HUES6 (cell line): ENCODE data around the gene CDKAL1.
"Not testable (repeated sequence)": the region's sequence is repeated elsewhere in the genome, so short reads cannot be mapped to it uniquely, and the experiment has no call there.

Source experiments
- H3K27ac ChIP-seq: 2 replicates; pipeline ENCODE4 v1.7.0; 2013; ENCODE audit warnings: low read depth, mild to moderate bottlenecking, low read length, inconsistent platforms
- H3K27me3 ChIP-seq: 2 replicates; pipeline ENCODE4 v1.6.1; 2013; ENCODE audit warnings: low read length; ENCODE audit not compliant: control insufficient read depth, insufficient read depth
- H3K36me3 ChIP-seq: 2 replicates; pipeline ENCODE4 v1.6.1; 2013; ENCODE audit warnings: low read length; ENCODE audit not compliant: control insufficient read depth, insufficient read depth
- H3K4me1 ChIP-seq: 2 replicates; pipeline ENCODE4 v1.6.1; 2013; ENCODE audit warnings: low read length; ENCODE audit not compliant: control insufficient read depth, insufficient read depth
- H3K4me3 ChIP-seq: 2 replicates; pipeline ENCODE4 v1.5.1; 2013; ENCODE audit warnings: low read depth, low read length
- H3K9ac ChIP-seq: one replicate; pipeline ENCODE4 v1.6.1; 2013; ENCODE audit warnings: mild to moderate bottlenecking, low read length
- H3K9me3 ChIP-seq: 2 replicates; pipeline ENCODE4 v1.6.1; 2013; ENCODE audit warnings: low read depth, low read length; ENCODE audit not compliant: control insufficient read depth, insufficient read depth

Gene CDKAL1

DNA sequence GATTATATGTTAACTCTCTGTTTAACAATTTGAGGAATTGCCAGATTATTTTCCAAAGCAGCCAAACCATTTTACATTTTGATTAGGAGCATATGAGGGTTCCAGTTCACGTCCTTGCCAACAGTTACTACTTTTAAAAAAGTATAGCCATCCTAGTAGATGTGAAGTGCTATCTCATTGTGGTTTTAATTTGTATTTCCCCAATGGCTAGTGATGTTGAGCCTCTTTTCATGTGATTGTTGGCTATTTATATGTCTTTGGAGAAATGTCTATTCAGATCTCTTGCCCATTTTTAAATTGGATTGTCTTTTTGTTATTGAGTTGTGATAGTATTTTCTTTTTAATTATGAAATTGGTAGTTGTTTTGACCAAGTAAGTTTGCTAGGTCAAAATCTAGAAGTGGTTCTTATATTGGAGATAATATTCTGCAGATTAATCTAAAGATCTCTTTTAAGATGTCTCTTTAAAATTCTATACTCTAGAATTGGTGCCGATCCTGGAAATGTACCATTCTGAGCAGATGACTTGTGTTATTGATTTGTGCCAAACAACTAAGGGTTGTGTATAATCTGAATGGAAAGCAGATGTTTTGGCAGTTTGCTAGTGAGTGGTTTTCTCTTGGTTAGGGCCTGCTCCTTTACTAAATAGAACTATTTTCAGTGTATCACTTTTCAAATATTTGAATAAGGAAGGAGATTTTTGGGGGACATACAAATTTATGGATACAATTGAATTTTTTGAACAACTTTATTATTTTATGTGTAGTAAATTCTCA is 99.5 kb downstream of the CDKAL1 start:
- Histone ChIP-seq H3K27ac (no peak overlapping the region), H3K36me3 (no peaks in the 10 kb centered on the region), H3K9ac (no peak overlapping the region), H3K4me3 (no peak overlapping the region), H3K27me3 (no peaks in the 10 kb centered on the region), H3K4me1 (peaks cover 30% of the 10 kb centered on the region), H3K9me3 (no peaks in the 10 kb centered on the region)

DNA sequence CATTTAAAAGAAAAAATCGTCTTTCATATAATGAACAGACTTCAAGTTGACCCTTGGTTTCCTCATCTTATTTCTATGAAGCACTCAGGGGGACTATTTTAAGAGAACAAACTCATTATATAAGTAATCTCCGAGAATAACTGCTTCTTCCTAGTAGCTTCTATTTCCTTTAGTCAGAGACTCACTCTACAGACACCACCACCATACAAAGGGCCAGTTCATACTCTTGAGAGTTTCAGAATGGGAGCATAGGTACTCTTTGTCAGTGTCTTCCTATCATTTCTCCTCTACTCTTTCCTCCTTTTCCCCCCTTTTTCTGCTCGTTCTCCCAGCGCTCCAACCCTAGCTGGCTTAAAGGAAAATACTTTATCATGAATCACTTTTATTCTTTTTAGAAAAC is 104.9 kb downstream of the CDKAL1 start:
- Histone ChIP-seq H3K4me1 (no peaks in the 10 kb centered on the region), H3K9ac (no peak overlapping the region), H3K36me3 (no peaks in the 10 kb centered on the region), H3K9me3 (no peaks in the 10 kb centered on the region), H3K27me3 (no peaks in the 10 kb centered on the region), H3K27ac (no peak overlapping the region), H3K4me3 (no peak overlapping the region)

DNA sequence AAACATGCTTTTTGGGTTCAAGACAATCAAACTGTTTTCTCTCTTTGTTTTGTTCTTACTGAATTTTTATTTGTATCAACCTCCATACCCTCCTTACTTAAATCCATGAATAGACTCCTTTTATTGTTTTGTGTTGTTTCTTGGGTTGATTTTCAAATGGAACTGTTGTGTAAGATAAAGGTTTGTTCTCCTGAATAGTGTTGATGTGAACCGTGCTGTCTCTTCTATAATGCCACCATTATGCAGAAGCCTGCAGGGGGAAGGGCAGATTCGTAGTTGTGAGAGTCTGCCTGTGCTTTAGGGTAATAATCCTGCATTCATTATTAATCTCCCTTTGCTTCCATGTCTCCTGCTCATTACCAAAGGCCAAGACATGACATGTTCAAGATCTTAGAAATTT is 105.9 kb downstream of the CDKAL1 start:
- H3K27ac ChIP-seq: no peak overlapping the region
- H3K9me3 ChIP-seq: no peaks in the 10 kb centered on the region
- H3K4me1 ChIP-seq: no peaks in the 10 kb centered on the region
- no peak overlapping the region for H3K4me3 ChIP-seq
- H3K36me3 ChIP-seq: no peaks in the 10 kb centered on the region
- no peak overlapping the region for H3K9ac ChIP-seq
- H3K27me3 ChIP-seq: no peaks in the 10 kb centered on the region

DNA sequence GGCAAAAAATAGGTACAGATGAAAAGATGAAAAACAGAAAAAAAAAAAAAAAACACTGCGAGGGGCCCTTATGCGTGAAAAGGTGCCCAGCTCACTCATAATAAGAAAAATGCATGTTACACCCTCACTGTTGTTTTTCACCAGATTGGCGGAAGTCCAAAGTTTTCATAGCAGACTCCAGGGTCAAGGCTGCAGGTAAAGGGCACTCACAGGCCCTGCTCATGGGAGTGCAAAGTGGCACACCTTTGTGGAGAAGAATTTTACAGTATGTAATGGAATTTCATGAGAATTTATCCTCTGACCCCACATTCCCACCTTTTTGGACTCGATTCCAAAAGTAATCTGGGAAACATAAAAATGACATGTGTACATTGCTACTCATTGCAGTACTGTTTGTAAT is 108.2 kb downstream of the CDKAL1 start:
- no peaks in the 10 kb centered on the region for H3K9me3 ChIP-seq
- H3K27ac ChIP-seq: no peak overlapping the region
- H3K9ac ChIP-seq: no peak overlapping the region
- H3K36me3 ChIP-seq: no peaks in the 10 kb centered on the region
- H3K27me3 ChIP-seq: no peaks in the 10 kb centered on the region
- no peak overlapping the region for H3K4me3 ChIP-seq
- H3K4me1 ChIP-seq: no peaks in the 10 kb centered on the region

DNA sequence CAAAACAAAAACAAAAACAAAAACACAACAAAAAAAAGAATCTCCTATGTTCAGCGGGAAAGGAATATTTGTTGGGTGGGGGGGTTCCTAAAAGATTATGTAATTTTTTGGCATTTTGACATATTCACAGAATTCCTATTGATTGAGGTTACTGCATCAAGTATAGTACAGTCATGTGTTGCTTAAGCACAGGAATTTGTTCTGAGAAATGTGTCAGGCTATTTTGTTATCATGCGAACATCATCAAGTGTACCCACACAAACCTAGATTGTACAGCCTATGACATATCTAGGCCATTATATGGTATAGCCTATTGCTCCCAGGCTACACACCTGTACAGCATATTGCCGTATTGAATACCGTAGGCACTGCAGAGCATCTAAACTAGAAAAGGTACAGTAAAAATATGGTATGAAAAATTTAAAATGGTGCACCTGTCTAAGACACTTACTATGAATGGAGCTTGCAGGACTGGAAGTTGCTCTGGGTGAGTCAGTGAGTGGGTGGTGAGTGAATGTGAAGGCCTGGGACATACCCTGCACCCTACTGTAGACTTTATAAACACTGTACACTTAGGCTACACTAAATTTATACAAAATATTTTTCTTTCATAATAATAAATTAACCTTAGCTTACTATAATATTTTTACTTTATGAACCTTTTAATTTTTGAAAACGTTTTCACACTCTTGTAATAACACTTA is 110.6 kb downstream of the CDKAL1 start:
- H3K4me3 ChIP-seq: no peak overlapping the region
- H3K27ac ChIP-seq: no peak overlapping the region
- no peak overlapping the region for H3K9ac ChIP-seq
- no peaks in the 10 kb centered on the region for H3K4me1 ChIP-seq
- H3K9me3 ChIP-seq: no peaks in the 10 kb centered on the region
- H3K36me3 ChIP-seq: no peaks in the 10 kb centered on the region
- H3K27me3 ChIP-seq: no peaks in the 10 kb centered on the region

DNA sequence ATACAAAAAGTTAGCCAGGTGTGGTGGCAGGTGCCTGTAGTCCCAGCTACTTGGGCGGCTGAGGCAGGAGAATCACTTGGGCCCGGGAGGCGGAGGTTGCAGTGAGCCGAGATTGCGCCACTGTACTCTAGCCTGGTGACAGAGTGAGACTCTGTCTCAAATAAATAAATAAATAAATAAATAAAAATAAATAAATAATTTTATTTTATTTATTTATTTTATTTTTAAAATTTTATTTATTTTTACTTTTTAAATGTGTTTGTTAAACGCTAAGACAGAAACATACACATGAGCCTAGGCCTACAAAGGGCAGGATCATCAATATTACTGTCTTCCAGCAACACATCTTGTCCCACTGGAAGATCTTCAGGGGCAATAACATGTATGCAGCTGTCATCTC is 111.3 kb downstream of the CDKAL1 start:
- H3K4me3 ChIP-seq, H3K27ac ChIP-seq, H3K36me3 ChIP-seq, H3K9ac ChIP-seq, H3K9me3 ChIP-seq, H3K4me1 ChIP-seq, H3K27me3 ChIP-seq: not testable (repeated sequence)

DNA sequence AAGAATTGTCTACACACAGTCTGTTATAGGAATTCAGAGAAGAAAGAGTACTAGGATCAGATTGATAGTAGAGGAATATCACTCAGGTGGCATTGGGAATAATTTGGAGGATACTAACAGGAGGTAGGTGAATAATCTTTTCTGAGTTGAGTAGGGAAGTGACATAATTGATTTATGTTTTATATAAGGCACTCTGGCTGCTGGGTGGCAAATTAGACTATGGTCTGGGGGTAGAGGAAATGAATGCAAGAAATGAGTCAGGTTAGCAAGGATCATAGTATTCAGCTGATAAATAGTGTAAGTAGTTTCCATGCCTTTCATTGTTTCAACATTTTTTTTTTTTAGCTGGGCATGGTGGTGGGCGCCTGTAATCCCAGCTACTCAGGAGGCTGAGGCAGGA is 113.3 kb downstream of the CDKAL1 start:
- no peak overlapping the region for H3K4me3 ChIP-seq
- no peak overlapping the region for H3K9ac ChIP-seq
- H3K27ac ChIP-seq: no peak overlapping the region
- no peaks in the 10 kb centered on the region for H3K36me3 ChIP-seq
- H3K4me1 ChIP-seq: no peaks in the 10 kb centered on the region
- H3K27me3 ChIP-seq: no peaks in the 10 kb centered on the region
- no peaks in the 10 kb centered on the region for H3K9me3 ChIP-seq

DNA sequence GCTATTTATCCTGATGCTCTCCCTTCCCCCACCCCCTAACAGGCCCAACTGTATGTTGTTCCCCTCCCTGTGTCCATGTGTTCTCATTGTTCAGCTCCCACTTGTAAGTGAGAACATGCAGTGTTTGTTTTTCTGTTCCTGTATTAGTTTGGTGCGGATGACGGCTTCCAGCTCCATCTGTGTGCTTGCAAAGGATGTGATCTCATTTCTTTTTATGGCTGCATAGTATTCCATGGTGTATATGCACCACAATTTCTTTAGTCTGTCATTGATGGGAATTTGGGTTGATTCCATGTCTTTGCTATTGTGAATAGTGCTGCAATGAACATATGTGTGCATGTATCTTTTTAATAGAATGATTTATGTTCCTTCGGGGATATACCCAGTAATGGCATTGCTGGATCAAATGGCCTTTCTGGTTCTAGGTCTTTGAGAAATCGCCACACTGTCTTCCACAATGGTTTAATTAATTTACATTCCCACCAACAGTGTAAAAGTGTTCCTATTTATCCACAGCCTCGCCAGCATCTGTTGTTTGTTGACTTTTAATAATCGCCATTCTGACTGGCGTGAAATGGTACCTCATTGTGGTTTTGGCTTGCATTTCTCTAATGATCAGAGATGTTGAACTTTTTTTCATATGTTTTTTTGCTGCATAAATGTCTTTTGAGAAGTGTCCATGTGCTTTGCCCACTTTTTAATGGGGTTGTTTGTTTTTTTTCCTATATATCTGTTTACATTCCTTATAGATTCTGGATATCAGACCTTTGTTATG is 115.6 kb downstream of the CDKAL1 start:
- H3K9ac ChIP-seq, H3K4me3 ChIP-seq, H3K27me3 ChIP-seq, H3K4me1 ChIP-seq, H3K27ac ChIP-seq, H3K36me3 ChIP-seq, H3K9me3 ChIP-seq: not testable (repeated sequence)

DNA sequence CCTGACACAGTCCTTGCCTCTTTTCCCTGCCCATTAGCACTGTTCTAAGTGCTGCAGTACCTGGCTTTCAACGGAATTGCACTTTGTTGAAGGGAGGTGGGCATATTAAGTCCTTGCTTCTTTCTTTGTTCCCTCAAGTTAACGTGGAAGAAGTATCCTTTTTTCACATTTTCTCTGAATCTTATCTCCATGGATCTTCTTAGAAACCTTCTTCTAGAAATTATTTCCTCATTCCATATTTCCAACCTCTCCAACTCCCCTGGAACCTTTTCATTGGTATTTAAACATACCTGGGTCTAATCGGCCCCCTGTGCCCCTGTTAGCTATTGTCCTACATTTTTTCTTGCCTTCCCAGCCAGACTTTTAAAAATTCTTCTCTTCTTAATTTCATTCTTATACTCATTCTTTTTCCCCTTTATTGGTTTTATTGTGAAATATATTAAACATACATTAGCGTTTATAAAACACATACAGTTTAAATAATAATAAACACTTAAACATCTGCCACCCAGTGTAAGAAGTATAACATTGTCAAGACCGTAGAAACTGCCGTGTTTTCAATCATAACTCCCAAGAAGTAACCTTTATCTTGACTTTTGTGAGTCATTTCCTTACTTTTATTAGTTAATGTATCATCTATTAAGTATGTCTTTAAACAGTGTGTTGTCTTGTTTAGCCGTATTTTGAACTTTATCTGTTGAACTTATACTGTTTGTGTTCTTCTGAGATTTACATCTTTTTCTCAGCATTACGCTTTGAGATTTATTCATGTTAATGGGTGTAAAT is 118.2 kb downstream of the CDKAL1 start:
- H3K9ac ChIP-seq: no peak overlapping the region
- no peak overlapping the region for H3K27ac ChIP-seq

DNA sequence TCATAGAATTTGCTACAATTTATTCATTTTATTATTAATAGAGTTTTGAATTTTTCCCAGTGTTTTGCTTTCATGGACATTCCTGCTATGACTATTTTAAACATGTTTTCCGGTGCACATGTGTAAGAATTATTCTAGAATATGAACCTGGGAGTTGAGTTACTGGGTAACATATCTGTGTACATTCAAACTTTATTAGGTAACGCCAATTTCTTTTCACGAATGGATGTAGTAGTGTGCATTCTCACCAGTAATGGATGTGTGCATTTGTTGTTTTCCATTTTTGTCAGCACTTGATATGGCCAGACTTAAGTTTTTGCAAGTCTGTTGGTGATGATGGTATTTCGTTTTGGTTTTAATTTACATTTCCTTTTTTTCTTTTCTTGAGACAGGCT is 118.8 kb downstream of the CDKAL1 start:
- H3K4me3 ChIP-seq: no peak overlapping the region
- H3K9me3 ChIP-seq: no peaks in the 10 kb centered on the region
- no peaks in the 10 kb centered on the region for H3K4me1 ChIP-seq
- H3K9ac ChIP-seq: no peak overlapping the region
- no peaks in the 10 kb centered on the region for H3K27me3 ChIP-seq
- H3K27ac ChIP-seq: no peak overlapping the region
- H3K36me3 ChIP-seq: no peaks in the 10 kb centered on the region

More for the DNA sequence above, 118.2 kb downstream of the CDKAL1 start:
- no peaks in the 10 kb centered on the region for H3K9me3 ChIP-seq
- H3K36me3 ChIP-seq: no peaks in the 10 kb centered on the region
- H3K27me3 ChIP-seq: no peaks in the 10 kb centered on the region
- H3K4me1 ChIP-seq: no peaks in the 10 kb centered on the region
- H3K4me3 ChIP-seq: no peak overlapping the region
